ENCODE results near the gene CR1. TPM values are rescaled to one million over a fixed set of nuclear protein-coding genes. Genes with fewer than 3 reads are reported as not detected.

CR1 gene
- total and polyA plus RNA-seq, 2 of the 8 experiments (the other 6 are each of a cell fraction or from before 2014, with no cell fraction given): 0.15 to 0.22 TPM

DNA sequence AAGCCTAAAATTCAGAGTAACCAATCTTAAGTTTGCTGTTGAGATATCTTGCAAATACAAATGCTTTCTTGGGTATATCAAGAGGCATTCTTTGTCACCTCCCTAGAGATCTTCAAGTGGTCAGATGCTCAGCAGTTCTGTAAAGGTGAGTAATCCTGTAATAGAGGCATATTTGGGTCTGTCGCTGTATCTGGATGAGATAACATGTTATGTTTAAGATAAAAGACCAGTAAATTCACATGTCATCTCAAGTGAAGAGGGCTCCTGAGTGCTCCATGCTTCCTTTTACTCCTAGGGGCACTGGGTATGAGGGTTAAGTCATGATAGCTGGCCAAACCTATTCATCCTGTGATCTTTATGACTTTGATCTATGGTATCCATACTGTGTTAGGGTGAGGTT lies 34.3 kb upstream of the CR1 start:
- no peak overlapping the region for H2BK15ac ChIP-seq (ENCODE audit: low read length)
- H2BK20ac ChIP-seq (ENCODE audit: low read length): no peak overlapping the region
- no peak overlapping the region for H3K27ac ChIP-seq (ENCODE audit: low read depth, low read length)
- no peak overlapping the region for H3K4me2 ChIP-seq (ENCODE audit: insufficient read depth in 1 of 2, low read depth in 2 of 2, low read length in 2 of 2)
- H3K18ac ChIP-seq (ENCODE audit: extremely low read depth, low read length): no peak overlapping the region
- no peaks in the 10 kb centered on the region for H3K4me1 ChIP-seq (replicated peaks in 1 of 4; ENCODE audit: control insufficient read depth in 3 of 4, insufficient read depth in 4 of 4, low read length in 3 of 4)
- H3K27me3 ChIP-seq (replicated peaks in 1 of 4; ENCODE audit: control insufficient read depth in 3 of 4, extremely low read depth in 1 of 4, insufficient read depth in 3 of 4, low read length in 3 of 4): no peaks in the 10 kb centered on the region
- no peak overlapping the region for H3K23ac ChIP-seq (ENCODE audit: insufficient read length)
- H2AK5ac ChIP-seq (ENCODE audit: low read depth, low read length): no peak overlapping the region
- H4K91ac ChIP-seq (replicated peaks; ENCODE audit: insufficient read length, low read length): no peak overlapping the region
- H4K8ac ChIP-seq (ENCODE audit: extremely low read depth, insufficient read depth, low read length): no peak overlapping the region
- no peaks in the 10 kb centered on the region for H3K9me3 ChIP-seq (ENCODE audit: insufficient read depth in 2 of 2, low read depth in 1 of 2, low read length in 1 of 2)
- no peaks in the 10 kb centered on the region for H3K79me2 ChIP-seq (ENCODE audit: control insufficient read depth in 1 of 2, insufficient read depth in 2 of 2, low read length in 2 of 2)
- H3K23me2 ChIP-seq (ENCODE audit: low read depth, low read length): no peaks in the 10 kb centered on the region; the same call in 1 of the 2 replicates
- no peak overlapping the region for H3K9ac ChIP-seq (replicated peaks in 1 of 4; ENCODE audit: extremely low read depth in 1 of 4, low read depth in 3 of 4, low read length in 3 of 4)
- no peak overlapping the region for H3K56ac ChIP-seq (replicated peaks; ENCODE audit: insufficient read length, low read depth, low read length)
- H3K36me3 ChIP-seq (ENCODE audit: control insufficient read depth in 2 of 4, insufficient read depth in 4 of 4, low read length in 3 of 4): no peaks in the 10 kb centered on the region
- WGBS, 2 experiments (ENCODE audit: extremely low coverage in 1 of 2, insufficient coverage in 1 of 2, insufficient read length in 1 of 2, insufficient replicate concordance in 2 of 2, low coverage in 1 of 2, low lambda C conversion rate in 2 of 2, missing lambda C conversion rate in 1 of 2): 86% methylated on average over 1 of the region's 1 CpG; no CpG with 5 or more reads in 1 of the 2 experiments
- FAIRE-seq (no peak), DNase-seq (ENCODE audit: low read depth in 1 of 2, low spot score in 2 of 2) (no peak)
- no peak overlapping the region for H3K4me3 ChIP-seq (ENCODE audit: extremely low read depth in 1 of 4, insufficient read depth in 2 of 4, low read depth in 3 of 4, low read length in 4 of 4)
- ChIA-PET POLR2A (ENCODE audit: partially characterized antibody) (no interaction called here), CTCF (ENCODE audit: partially characterized antibody) (interaction anchor here (1.8 kb wide), 1 partner anchor 38 kb away, joined by 5 read pairs; no protein-coding TSS in a partner anchor)
- no peaks in the 10 kb centered on the region for H3K79me1 ChIP-seq (ENCODE audit: low read depth, low read length)
- H3K14ac ChIP-seq (ENCODE audit: insufficient read length): no peak overlapping the region
- no peak overlapping the region for H2BK12ac ChIP-seq (ENCODE audit: low read depth, low read length)
- H4K20me1 ChIP-seq (replicated peaks in 1 of 2; ENCODE audit: control insufficient read depth in 1 of 2, insufficient read depth in 2 of 2, low read length in 2 of 2): no peaks in the 10 kb centered on the region
- H2BK120ac ChIP-seq (replicated peaks; ENCODE audit: low read depth, low read length): no peak overlapping the region
- no peak overlapping the region for H3K4ac ChIP-seq (replicated peaks; ENCODE audit: insufficient read length, low read depth, low read length)
- H2BK5ac ChIP-seq (ENCODE audit: low read depth, low read length): no peak overlapping the region
- no peak overlapping the region for H4K5ac ChIP-seq (ENCODE audit: insufficient read length, low read depth, low read length)
- no peak overlapping the region for H2AFZ ChIP-seq (ENCODE audit: low read length)
- TF ChIP-seq MAFK (IDR thresholded peaks at IDR 0.05; ENCODE audit: low read depth, low read length) (no peak), POLR2AphosphoS5 (IDR thresholded peaks at IDR 0.05; ENCODE audit: low read depth, low read length) (no peak), RXRA (IDR thresholded peaks at IDR 0.05; ENCODE audit: insufficient read depth, low read depth, low read length) (no peak), CBX5 (IDR thresholded peaks at IDR 0.05; ENCODE audit: low read depth, low read length) (no peak), CBX8 (IDR thresholded peaks at IDR 0.05; ENCODE audit: borderline replicate concordance, low read depth, low read length) (no peak), EP300 (IDR thresholded peaks at IDR 0.05; ENCODE audit: borderline replicate concordance in 1 of 2, low read depth in 2 of 2, low read length in 2 of 2) (no peak), TAF7 (optimal IDR thresholded peaks at IDR 0.05; ENCODE audit: borderline replicate concordance, low read depth, low read length) (no peak), SIRT6 (IDR thresholded peaks at IDR 0.05; ENCODE audit: low read length) (no peak), CEBPB (IDR thresholded peaks at IDR 0.05; ENCODE audit: low read depth, low read length) (no peak), CREB1 (IDR thresholded peaks at IDR 0.05) (no peak), GTF2F1 (IDR thresholded peaks at IDR 0.05; ENCODE audit: borderline replicate concordance, low read depth, low read length) (no peak), TAF1 (IDR thresholded peaks at IDR 0.05; ENCODE audit: low read depth, low read length) (no peak)
- TF ChIP-seq, protein P1, sequence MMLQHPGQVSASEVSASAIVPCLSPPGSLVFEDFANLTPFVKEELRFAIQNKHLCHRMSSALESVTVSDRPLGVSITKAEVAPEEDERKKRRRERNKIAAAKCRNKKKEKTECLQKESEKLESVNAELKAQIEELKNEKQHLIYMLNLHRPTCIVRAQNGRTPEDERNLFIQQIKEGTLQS (IDR thresholded peaks at IDR 0.05; ENCODE audit: insufficient read depth, low read depth, low read length): no peak
- TF ChIP-seq, protein P2, sequence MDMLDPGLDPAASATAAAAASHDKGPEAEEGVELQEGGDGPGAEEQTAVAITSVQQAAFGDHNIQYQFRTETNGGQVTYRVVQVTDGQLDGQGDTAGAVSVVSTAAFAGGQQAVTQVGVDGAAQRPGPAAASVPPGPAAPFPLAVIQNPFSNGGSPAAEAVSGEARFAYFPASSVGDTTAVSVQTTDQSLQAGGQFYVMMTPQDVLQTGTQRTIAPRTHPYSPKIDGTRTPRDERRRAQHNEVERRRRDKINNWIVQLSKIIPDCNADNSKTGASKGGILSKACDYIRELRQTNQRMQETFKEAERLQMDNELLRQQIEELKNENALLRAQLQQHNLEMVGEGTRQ (IDR thresholded peaks at IDR 0.05; ENCODE audit: low read length): no peak
